K562 (cell line): Measurements from ENCODE around the gene AFDN. TPM values are rescaled to one million over a fixed set of nuclear protein-coding genes. Genes with fewer than 3 reads are reported as not detected.

Experiments used
- BMI1 ChIP-seq: fragments of 150-350 bp; IDR thresholded peaks from 2 replicates; pipeline ENCODE4 v1.6.1; 2014; ENCODE audit warnings: low read length
- CAMTA2 ChIP-seq: fragments of 250-450 bp; sonication (Bioruptor Pico); conservative IDR thresholded peaks from 2 replicates; pipeline ENCODE4 v1.5.1; 2022
- CCNT2 ChIP-seq: IDR thresholded peaks from 2 replicates; pipeline ENCODE4 v1.6.1; 2011; ENCODE audit warnings: borderline replicate concordance, low read depth, mild to moderate bottlenecking, moderate library complexity, mixed read lengths, low read length; ENCODE audit not compliant: insufficient read length; ENCODE audit errors: extremely low read depth
- ETS1 ChIP-seq: conservative IDR thresholded peaks from 2 replicates; pipeline ENCODE4 v1.6.1; 2011; ENCODE audit warnings: low read depth, mild to moderate bottlenecking, low read length; ENCODE audit not compliant: control insufficient read depth
- HLTF ChIP-seq: fragments of 450-650 bp; IDR thresholded peaks from 2 replicates; pipeline ENCODE4 v1.6.1; 2016
- KLF1 ChIP-seq: fragments of 450-650 bp; IDR thresholded peaks from 2 replicates; pipeline ENCODE4 v1.6.1; 2016; ENCODE audit warnings: missing genetic modification characterization, missing compliant biosample characterization
- LEF1 ChIP-seq: fragments of 450-650 bp; IDR thresholded peaks from 2 replicates; pipeline ENCODE4 v1.6.1; 2016; ENCODE audit warnings: mild to moderate bottlenecking
- MTA1 ChIP-seq: fragments of 450-650 bp; IDR thresholded peaks from 2 replicates; pipeline ENCODE4 v1.6.1; 2017; ENCODE audit warnings: borderline replicate concordance
- NCOA4 ChIP-seq: fragments of 450-650 bp; IDR thresholded peaks from 2 replicates; pipeline ENCODE4 v1.6.1; 2018; ENCODE audit warnings: mild to moderate bottlenecking; ENCODE audit not compliant: partially characterized antibody
- NEUROD1 ChIP-seq: fragments of 150-350 bp; IDR thresholded peaks from 2 replicates; pipeline ENCODE4 v1.6.1; 2014; ENCODE audit warnings: borderline replicate concordance, low read length, low read depth; ENCODE audit not compliant: partially characterized antibody
- PHB2 ChIP-seq: fragments of 450-650 bp; IDR thresholded peaks from 2 replicates; pipeline ENCODE4 v1.6.1; 2017; ENCODE audit warnings: low read depth
- SFPQ ChIP-seq: fragments of 200-400 bp; formaldehyde crosslinking; IDR thresholded peaks from 2 replicates; pipeline ENCODE4 v1.6.1; 2017; ENCODE audit warnings: mild to moderate bottlenecking, low read depth, low read length, moderate library complexity
- SRF ChIP-seq, 2 experiments: fragments of 250-450, 450-650 bp in 1 of 2; sonication (Bioruptor Pico) in 1 of 2; sonication (generic) in 1 of 2; formaldehyde crosslinking; IDR thresholded peaks; 2 replicates each; pipeline versions ENCODE4 v1.5.0 to v1.5.1; 2020 to 2022; ENCODE audit warnings: mild to moderate bottlenecking in 1 of 2, missing genetic modification reagents in 1 of 2
- ZFX ChIP-seq: sonication (generic); formaldehyde crosslinking; IDR thresholded peaks from 2 replicates; pipeline ENCODE4 v1.8.0; 2022; ENCODE audit warnings: mild to moderate bottlenecking, missing genetic modification reagents, moderate library complexity
- ZKSCAN1 ChIP-seq: fragments of 150-350 bp; IDR thresholded peaks from 2 replicates; pipeline ENCODE4 v1.6.1; 2016; ENCODE audit warnings: low read depth, low read length
- ZKSCAN3 ChIP-seq: fragments of 250-450 bp; sonication (Bioruptor Pico); IDR thresholded peaks from 2 replicates; pipeline ENCODE4 v1.4.0; 2020
- ZNF431 ChIP-seq: sonication (generic); formaldehyde crosslinking; IDR thresholded peaks from 2 replicates; pipeline ENCODE4 v1.8.0; 2022; ENCODE audit warnings: mild to moderate bottlenecking, missing genetic modification reagents
- ZNF77 ChIP-seq: fragments of 250-450 bp; sonication (Bioruptor Pico); IDR thresholded peaks from 2 replicates; pipeline ENCODE4 v1.5.0; 2020
- polyA plus RNA-seq, 8 experiments: library from polyadenylated mRNA; depleted of rRNA in 4 of 8; stranded (reverse) in 5 of 8; unstranded in 3 of 8; fragments of >200 nt; fragmentation: Nextera tagmentation in 2 of 8; fragmentation: Illumina TruSeq in 1 of 8; extraction: Ambion mirVana in 2 of 8; extraction: Trizol in 1 of 8; gene quantifications; 2 replicates each; pipeline versions ENCODE4 v1.2.1 to v1.2.3, GENCODE V29; 2011 to 2014; ENCODE audit warnings: inconsistent platforms in 1 of 8, missing spikeins in 1 of 8
- total RNA-seq, 7 experiments: library from RNA; depleted of rRNA in 6 of 7; stranded (reverse); fragments of >200 nt in 6 of 7; fragmentation: Illumina TruSeq in 2 of 7; extraction: Trizol in 2 of 7; gene quantifications; 2 replicates each; pipeline versions ENCODE4 v1.2.1 to v1.2.3, GENCODE V29; 2011 to 2021; ENCODE audit warnings: low replicate concordance in 1 of 7
- TF ChIP-seq, protein P1 (sequence below): fragments of 450-650 bp; IDR thresholded peaks from 2 replicates; pipeline ENCODE4 v1.6.1; 2017; ENCODE audit warnings: mild to moderate bottlenecking, moderate library complexity
- TF ChIP-seq, protein P2 (sequence below): fragments of 250-450 bp; sonication (Bioruptor Pico); IDR thresholded peaks from 2 replicates; pipeline ENCODE4 v1.4.0; 2020; ENCODE audit warnings: mild to moderate bottlenecking
- TF ChIP-seq, protein P3 (sequence below): fragments of 200-800 bp; sonication (Bioruptor generic); IDR thresholded peaks from 2 replicates; pipeline ENCODE4 v1.6.1; 2017; ENCODE audit warnings: missing genetic modification characterization, missing compliant biosample characterization

AFDN gene
- total and polyA plus RNA-seq, 9 of the 15 experiments (the other 6 are each of a cell fraction or from before 2014, with no cell fraction given), result 7.2 to 129 (median 105) TPM

- TF ChIP-seq SFPQ (no peak), KLF1 (tag) (peak; percentile 31; the same call in 1 of the 2 replicates), CAMTA2 (CRISPR knock-in tag) (no peak), CCNT2 (peak; percentile 42), SRF (CRISPR knock-in tag; IDR thresholded peaks at IDR 0.05) (no peak), BMI1 (no peak), ZNF77 (CRISPR knock-in tag) (no peak), MTA1 (0 out of 2 replicates have a peak, but pooled peaks have one; percentile 29), LEF1 (peak; percentile 61), ZKSCAN1 (no peak), HLTF (no peak), NCOA4 (no peak), PHB2 (no peak), ZNF431 (CRISPR knock-in tag) (peak; percentile 37; the same call in 1 of the 2 replicates), ZFX (CRISPR knock-in tag) (peak; percentile 56), ZKSCAN3 (no peak), ETS1 (no peak), NEUROD1 (no peak)
- TF ChIP-seq, protein P1, sequence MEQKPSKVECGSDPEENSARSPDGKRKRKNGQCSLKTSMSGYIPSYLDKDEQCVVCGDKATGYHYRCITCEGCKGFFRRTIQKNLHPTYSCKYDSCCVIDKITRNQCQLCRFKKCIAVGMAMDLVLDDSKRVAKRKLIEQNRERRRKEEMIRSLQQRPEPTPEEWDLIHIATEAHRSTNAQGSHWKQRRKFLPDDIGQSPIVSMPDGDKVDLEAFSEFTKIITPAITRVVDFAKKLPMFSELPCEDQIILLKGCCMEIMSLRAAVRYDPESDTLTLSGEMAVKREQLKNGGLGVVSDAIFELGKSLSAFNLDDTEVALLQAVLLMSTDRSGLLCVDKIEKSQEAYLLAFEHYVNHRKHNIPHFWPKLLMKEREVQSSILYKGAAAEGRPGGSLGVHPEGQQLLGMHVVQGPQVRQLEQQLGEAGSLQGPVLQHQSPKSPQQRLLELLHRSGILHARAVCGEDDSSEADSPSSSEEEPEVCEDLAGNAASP, result no peak
- TF ChIP-seq, protein P2, sequence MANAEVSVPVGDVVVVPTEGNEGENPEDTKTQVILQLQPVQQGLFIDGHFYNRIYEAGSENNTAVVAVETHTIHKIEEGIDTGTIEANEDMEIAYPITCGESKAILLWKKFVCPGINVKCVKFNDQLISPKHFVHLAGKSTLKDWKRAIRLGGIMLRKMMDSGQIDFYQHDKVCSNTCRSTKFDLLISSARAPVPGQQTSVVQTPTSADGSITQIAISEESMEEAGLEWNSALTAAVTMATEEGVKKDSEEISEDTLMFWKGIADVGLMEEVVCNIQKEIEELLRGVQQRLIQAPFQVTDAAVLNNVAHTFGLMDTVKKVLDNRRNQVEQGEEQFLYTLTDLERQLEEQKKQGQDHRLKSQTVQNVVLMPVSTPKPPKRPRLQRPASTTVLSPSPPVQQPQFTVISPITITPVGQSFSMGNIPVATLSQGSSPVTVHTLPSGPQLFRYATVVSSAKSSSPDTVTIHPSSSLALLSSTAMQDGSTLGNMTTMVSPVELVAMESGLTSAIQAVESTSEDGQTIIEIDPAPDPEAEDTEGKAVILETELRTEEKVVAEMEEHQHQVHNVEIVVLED, result no peak
- TF ChIP-seq, protein P3, sequence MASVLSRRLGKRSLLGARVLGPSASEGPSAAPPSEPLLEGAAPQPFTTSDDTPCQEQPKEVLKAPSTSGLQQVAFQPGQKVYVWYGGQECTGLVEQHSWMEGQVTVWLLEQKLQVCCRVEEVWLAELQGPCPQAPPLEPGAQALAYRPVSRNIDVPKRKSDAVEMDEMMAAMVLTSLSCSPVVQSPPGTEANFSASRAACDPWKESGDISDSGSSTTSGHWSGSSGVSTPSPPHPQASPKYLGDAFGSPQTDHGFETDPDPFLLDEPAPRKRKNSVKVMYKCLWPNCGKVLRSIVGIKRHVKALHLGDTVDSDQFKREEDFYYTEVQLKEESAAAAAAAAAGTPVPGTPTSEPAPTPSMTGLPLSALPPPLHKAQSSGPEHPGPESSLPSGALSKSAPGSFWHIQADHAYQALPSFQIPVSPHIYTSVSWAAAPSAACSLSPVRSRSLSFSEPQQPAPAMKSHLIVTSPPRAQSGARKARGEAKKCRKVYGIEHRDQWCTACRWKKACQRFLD (CRISPR knock-in tag), result no peak; the same call in 1 of the 2 replicates
These were observed 1.1 kb upstream of the AFDN start (continued) for GRCh38 chr6:167825332-167826229.
